Suprapubic skin (tissue), 4 donors: ENCODE results near the gene AMDHD2. TPM values are rescaled to one million over a fixed set of nuclear protein-coding genes. Genes with fewer than 3 reads are reported as not detected.

ENCODE experiments used
- DNase-seq, 2 donors: peaks; one replicate each; pipeline ENCODE4 v3.0.0-alpha.2; 2019; ENCODE audit warnings: low spot score in 2 of 2
- H3K27ac ChIP-seq: fragments of 200-600 bp; sonication (generic); one replicate; pipeline ENCODE4 v1.5.1; 2019
- H3K27me3 ChIP-seq: fragments of 200-600 bp; sonication (generic); one replicate; pipeline ENCODE4 v1.5.1; 2019
- H3K36me3 ChIP-seq: fragments of 200-600 bp; sonication (generic); one replicate; pipeline ENCODE4 v1.5.1; 2019
- H3K4me1 ChIP-seq: fragments of 200-600 bp; sonication (generic); one replicate; pipeline ENCODE4 v1.5.1; 2019
- H3K4me3 ChIP-seq: fragments of 200-600 bp; sonication (generic); one replicate; pipeline ENCODE4 v1.5.1; 2019; ENCODE audit warnings: mild to moderate bottlenecking
- H3K9me3 ChIP-seq: fragments of 200-600 bp; sonication (generic); one replicate; pipeline ENCODE4 v1.5.1; 2019
- EP300 ChIP-seq: sonication (generic); formaldehyde crosslinking; IDR thresholded peaks from one replicate; pipeline ENCODE4 v1.6.1; 2017; ENCODE audit warnings: antibody characterized with exemption
- POLR2A ChIP-seq, 2 donors: fragments of 450-650 bp; IDR thresholded peaks; one replicate each; pipeline ENCODE4 v1.6.1; 2017; ENCODE audit warnings: antibody characterized with exemption in 2 of 2, mild to moderate bottlenecking in 2 of 2, moderate library complexity in 2 of 2
- POLR2AphosphoS5 ChIP-seq, 3 donors: sonication (generic); formaldehyde crosslinking; IDR thresholded peaks; one replicate each; pipeline ENCODE4 v1.6.1; 2017; ENCODE audit warnings: antibody characterized with exemption in 3 of 3
- WGBS: methylation state at CpG from one replicate; pipeline ENCODE4 v1.1.5; 2018; 5-methylcytosine and 5-hydroxymethylcytosine counted together
- total RNA-seq, 4 donors: library from RNA; depleted of rRNA; stranded (reverse); fragments of >200 nt; gene quantifications; one replicate each; pipeline ENCODE4 v1.1.0, GENCODE V29; 2016
- TF ChIP-seq, protein P1 (sequence below), 2 donors: fragments of 200-600 bp in 1 of 2; fragments of 450-650 bp in 1 of 2; sonication (generic) in 1 of 2; IDR thresholded peaks; one replicate each; pipeline ENCODE4 v1.5.1; 2016 to 2019; ENCODE audit warnings: antibody characterized with exemption in 2 of 2, mild to moderate bottlenecking in 1 of 2, moderate library complexity in 1 of 2

Gene AMDHD2
- total RNA-seq, 4 donors from 2014 or later: 27.0 to 42.7 (median 38.0) TPM

DNA sequence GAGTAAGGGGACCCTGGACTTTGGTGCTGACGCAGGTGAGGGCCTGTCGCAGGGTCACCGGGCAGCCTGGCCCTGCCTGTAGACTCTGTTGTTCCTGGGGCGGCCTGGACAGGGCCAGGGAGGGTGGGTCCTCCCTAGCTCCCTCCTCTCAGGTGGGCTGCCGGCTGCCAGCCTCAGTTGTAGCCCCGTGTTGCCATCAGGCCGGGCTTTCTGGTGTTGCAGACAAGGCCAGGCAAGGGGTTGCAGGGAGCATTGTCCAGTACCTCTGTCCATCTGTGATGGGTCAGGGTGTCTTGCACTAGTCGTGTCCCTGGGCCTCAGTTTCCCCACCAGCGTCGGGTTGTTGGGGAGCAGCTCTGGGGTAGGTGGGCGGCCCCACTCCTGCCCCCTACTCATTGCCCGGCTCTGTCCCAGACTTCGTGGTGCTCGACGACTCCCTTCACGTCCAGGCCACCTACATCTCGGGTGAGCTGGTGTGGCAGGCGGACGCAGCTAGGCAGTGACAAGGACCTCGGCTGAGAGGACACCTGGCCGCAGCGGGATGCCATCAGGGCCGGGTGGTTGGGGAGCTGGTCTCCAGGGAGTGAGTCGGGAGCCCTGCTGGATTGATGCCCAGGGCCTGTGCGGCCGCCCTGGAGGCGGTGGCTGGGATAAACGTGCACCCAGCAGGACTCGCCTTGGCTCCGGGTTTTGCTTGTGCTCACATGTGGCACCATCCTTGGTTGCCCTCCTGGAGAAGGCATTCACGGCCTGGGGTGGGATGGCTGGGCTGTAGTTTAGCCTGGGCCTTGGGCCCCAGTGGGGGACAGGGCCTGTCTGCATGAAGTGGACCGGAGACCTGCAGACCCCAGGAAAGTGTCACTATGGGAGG, 9.1 kb downstream of the AMDHD2 start:
- no peak for TF ChIP-seq POLR2A (IDR thresholded peaks at IDR 0.05)
- no peak for TF ChIP-seq EP300
- no peak for TF ChIP-seq POLR2AphosphoS5 (IDR thresholded peaks at IDR 0.05)
- TF ChIP-seq, protein P1, sequence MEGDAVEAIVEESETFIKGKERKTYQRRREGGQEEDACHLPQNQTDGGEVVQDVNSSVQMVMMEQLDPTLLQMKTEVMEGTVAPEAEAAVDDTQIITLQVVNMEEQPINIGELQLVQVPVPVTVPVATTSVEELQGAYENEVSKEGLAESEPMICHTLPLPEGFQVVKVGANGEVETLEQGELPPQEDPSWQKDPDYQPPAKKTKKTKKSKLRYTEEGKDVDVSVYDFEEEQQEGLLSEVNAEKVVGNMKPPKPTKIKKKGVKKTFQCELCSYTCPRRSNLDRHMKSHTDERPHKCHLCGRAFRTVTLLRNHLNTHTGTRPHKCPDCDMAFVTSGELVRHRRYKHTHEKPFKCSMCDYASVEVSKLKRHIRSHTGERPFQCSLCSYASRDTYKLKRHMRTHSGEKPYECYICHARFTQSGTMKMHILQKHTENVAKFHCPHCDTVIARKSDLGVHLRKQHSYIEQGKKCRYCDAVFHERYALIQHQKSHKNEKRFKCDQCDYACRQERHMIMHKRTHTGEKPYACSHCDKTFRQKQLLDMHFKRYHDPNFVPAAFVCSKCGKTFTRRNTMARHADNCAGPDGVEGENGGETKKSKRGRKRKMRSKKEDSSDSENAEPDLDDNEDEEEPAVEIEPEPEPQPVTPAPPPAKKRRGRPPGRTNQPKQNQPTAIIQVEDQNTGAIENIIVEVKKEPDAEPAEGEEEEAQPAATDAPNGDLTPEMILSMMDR (IDR thresholded peaks at IDR 0.05): no peak
- WGBS: 74% methylated on average over 9 of the region's 32 CpGs
- peaks cover 51% of the 10 kb centered on the region for H3K36me3 ChIP-seq
- H3K27ac ChIP-seq: no peak overlapping the region
- no peak for DNase-seq
- H3K4me1 ChIP-seq: peaks cover 15% of the 10 kb centered on the region
- no peaks in the 10 kb centered on the region for H3K9me3 ChIP-seq
- H3K4me3 ChIP-seq: no peak overlapping the region
- H3K27me3 ChIP-seq: no peaks in the 10 kb centered on the region

DNA sequence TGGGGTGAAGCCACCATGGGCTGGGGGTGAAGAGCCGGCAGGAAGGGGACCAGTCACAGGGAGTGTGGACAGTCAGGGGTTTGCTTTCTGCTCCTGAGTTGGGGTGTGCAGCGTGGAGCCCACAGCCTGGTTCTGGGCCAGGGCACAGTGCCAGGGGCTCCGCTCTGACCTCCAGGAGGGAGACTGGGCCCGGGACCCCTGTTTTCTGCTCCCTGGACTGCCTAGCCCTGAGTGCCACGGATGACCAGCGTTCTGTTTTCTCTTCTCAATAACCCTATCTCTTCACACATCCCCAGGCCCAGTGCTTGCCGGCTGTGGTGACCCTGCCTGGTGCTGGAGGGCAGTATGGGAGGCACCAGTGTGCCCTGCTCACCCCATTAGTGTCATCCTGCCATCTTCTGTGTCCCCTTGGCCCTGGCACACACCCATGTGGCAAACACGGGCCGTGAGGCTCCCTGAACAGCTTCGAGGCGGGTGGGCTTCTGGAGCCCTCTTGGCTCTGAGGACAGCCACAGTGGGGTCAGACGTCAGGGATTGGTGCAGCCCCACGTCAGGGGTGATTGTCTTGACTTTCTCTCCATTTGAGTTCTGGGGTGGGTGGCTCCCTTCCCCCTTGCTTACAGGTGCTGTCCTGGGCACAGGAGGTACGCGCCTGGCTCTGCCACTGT, 9.9 kb downstream of the AMDHD2 start:
- Histone ChIP-seq H3K36me3 (peaks cover 44% of the 10 kb centered on the region), H3K27ac (no peak overlapping the region), H3K4me1 (peaks cover 15% of the 10 kb centered on the region), H3K9me3 (no peaks in the 10 kb centered on the region), H3K4me3 (no peak overlapping the region), H3K27me3 (no peaks in the 10 kb centered on the region)
- 93% methylated on average over 11 of the region's 15 CpGs for WGBS
- TF ChIP-seq EP300 (no peak), POLR2A (IDR thresholded peaks at IDR 0.05) (no peak), POLR2AphosphoS5 (IDR thresholded peaks at IDR 0.05) (no peak)
- TF ChIP-seq, protein P1 (IDR thresholded peaks at IDR 0.05): no peak
- no peak for DNase-seq

DNA sequence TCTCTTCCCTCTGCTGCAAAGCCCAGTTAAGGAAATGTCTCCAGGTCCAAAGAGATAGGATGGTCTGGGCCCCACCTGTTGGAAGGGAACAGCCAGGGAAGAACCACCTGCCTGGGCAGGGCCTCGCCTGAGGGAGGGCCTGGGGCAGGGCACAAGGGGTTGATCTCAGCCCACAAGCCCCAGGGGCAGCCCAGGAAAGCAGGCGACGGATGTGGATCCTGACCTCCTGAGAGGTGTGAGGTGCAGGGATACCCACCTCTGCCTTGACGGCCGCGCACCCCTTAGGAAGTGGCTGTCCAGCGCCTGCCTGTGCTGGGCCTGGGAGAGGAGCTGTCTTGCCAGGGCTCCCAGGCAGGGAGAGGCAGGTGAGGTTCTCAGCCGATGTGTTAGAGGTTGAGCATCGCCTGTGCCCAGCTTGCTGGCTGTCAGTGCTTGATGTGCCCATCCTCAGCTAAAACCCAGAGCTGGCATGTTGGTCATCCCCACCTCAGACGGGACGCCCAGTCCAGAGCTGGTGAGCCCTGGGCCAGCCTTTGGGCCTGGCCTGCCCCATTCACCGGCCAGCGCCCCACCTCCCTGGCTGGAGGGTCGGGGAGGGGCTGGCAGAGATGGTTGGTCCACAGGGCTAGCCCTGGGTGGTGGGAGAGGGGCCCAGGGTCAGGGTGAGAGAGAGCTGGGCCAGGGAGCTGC, 10.6 kb downstream of the AMDHD2 start:
- Histone ChIP-seq H3K27me3 (no peaks in the 10 kb centered on the region), H3K4me1 (peaks cover 16% of the 10 kb centered on the region), H3K4me3 (peak overlapping the region; percentile 55), H3K9me3 (no peaks in the 10 kb centered on the region), H3K36me3 (peaks cover 37% of the 10 kb centered on the region), H3K27ac (peak overlapping the region; percentile 92)
- 82% methylated on average over 13 of the region's 14 CpGs for whole genome bisulfite sequencing
- TF ChIP-seq POLR2AphosphoS5 (IDR thresholded peaks at IDR 0.05) (no peak), POLR2A (IDR thresholded peaks at IDR 0.05) (no peak), EP300 (no peak)
- TF ChIP-seq, protein P1 (IDR thresholded peaks at IDR 0.05): no peak
- DNase-seq: no peak

DNA sequence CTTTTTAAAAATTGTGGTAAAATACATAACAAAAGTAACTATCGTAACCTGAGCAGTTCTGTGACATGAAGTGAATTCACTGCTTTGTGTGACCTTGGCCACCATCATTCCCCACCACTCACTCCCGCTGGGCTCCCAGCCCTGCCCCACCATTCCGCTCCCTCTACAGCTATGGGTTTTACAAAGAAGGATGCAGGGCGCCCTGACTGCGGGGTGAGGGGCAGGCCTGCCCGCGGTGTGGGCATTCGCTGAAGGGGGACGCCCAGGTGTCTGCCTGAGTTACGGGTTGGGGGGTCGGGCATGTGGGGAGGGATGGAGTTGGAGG, 11.2 kb downstream of the AMDHD2 start, which contains the start of gene CEMP1:
Gene CEMP1 (minus strand): TSS at position 38 of the 325 bp plus-strand sequence. CDS start 335 bp downstream, outside the sequence.
- H3K4me1 ChIP-seq: peaks cover 18% of the 10 kb centered on the region
- TF ChIP-seq, protein P1 (IDR thresholded peaks at IDR 0.05): no peak
- H3K9me3 ChIP-seq: no peaks in the 10 kb centered on the region
- peak within 1 kb of the TSS; percentile 92 for H3K27ac ChIP-seq
- DNase-seq: no peak
- no peaks in the 10 kb centered on the region for H3K27me3 ChIP-seq
- H3K4me3 ChIP-seq: peak within 1 kb of the TSS; percentile 55
- WGBS: 35% methylated on average over 4 of the region's 11 CpGs
- H3K36me3 ChIP-seq: peaks cover 32% of the 10 kb centered on the region
